ENCODE results near the gene CRMP1. TPM values are rescaled to one million over a fixed set of nuclear protein-coding genes. Genes with fewer than 3 reads are reported as not detected.

The CRMP1 gene
- total RNA-seq, 1 experiment from 2014 or later: not detected

- DNase-seq (ENCODE audit: unreplicated experiment): no peak
- ChIA-PET CTCF (interaction anchor here (1.0 kb wide), 1 partner anchor 803 kb away, joined by 3 read pairs; no protein-coding TSS in a partner anchor), POLR2A (no interaction called here)
- Mint-ChIP-seq H3K27ac (ENCODE audit: low read depth, unreplicated experiment) (no peak overlapping the region), H3K27me3 (ENCODE audit: insufficient read depth, unreplicated experiment) (no peaks in the 10 kb centered on the region), H3K4me1 (ENCODE audit: insufficient read depth, unreplicated experiment) (no peaks in the 10 kb centered on the region), H3K36me3 (ENCODE audit: insufficient read depth, unreplicated experiment) (peaks cover 40% of the 10 kb centered on the region), H3K4me3 (ENCODE audit: unreplicated experiment) (no peak overlapping the region), H3K9me3 (ENCODE audit: unreplicated experiment) (no peaks in the 10 kb centered on the region)
- no TSS peak for BruUV-seq (replicated peaks)
- no peak for TF ChIP-seq CTCF (IDR thresholded peaks at IDR 0.05; ENCODE audit: unreplicated experiment)
- intact Hi-C loops (cut with micrococcal nuclease): no loop called here
Observed at GRCh38 chr4:5800496-5800895, 92.4 kb downstream of the CRMP1 start.

- CTCF ChIA-PET: no interaction called here
- H3K36me3 Mint-ChIP-seq (ENCODE audit: insufficient read depth, unreplicated experiment): peaks cover 44% of the 10 kb centered on the region
- H3K4me1 Mint-ChIP-seq (ENCODE audit: insufficient read depth, unreplicated experiment): no peaks in the 10 kb centered on the region
- intact Hi-C loops (cut with micrococcal nuclease): loop anchor here (10.0 kb wide), 1 partner anchor 1315 kb away; no protein-coding TSS in a partner anchor
- no peak overlapping the region for H3K27ac Mint-ChIP-seq (ENCODE audit: low read depth, unreplicated experiment)
- no TSS peak for BruUV-seq (replicated peaks)
- no peaks in the 10 kb centered on the region for H3K9me3 Mint-ChIP-seq (ENCODE audit: unreplicated experiment)
- no peak for TF ChIP-seq CTCF (IDR thresholded peaks at IDR 0.05; ENCODE audit: unreplicated experiment)
- no peak overlapping the region for H3K4me3 Mint-ChIP-seq (ENCODE audit: unreplicated experiment)
- DNase-seq (ENCODE audit: unreplicated experiment): no peak
- POLR2A ChIA-PET: no interaction called here
- H3K27me3 Mint-ChIP-seq (ENCODE audit: insufficient read depth, unreplicated experiment): no peaks in the 10 kb centered on the region
Observed at GRCh38 chr4:5799406-5799805, 93.5 kb downstream of the CRMP1 start.

- H3K9me3 Mint-ChIP-seq (ENCODE audit: unreplicated experiment): no peaks in the 10 kb centered on the region
- H3K27ac Mint-ChIP-seq (ENCODE audit: low read depth, unreplicated experiment): no peak overlapping the region
- no peak for DNase-seq (ENCODE audit: unreplicated experiment)
- ChIA-PET CTCF (no interaction called here), POLR2A (no interaction called here)
- no peak overlapping the region for H3K4me3 Mint-ChIP-seq (ENCODE audit: unreplicated experiment)
- no peaks in the 10 kb centered on the region for H3K4me1 Mint-ChIP-seq (ENCODE audit: insufficient read depth, unreplicated experiment)
- H3K27me3 Mint-ChIP-seq (ENCODE audit: insufficient read depth, unreplicated experiment): no peaks in the 10 kb centered on the region
- BruUV-seq (replicated peaks): no TSS peak
- intact Hi-C loops (cut with micrococcal nuclease): loop anchor here (10.0 kb wide), 1 partner anchor 1314 kb away; no protein-coding TSS in a partner anchor
- TF ChIP-seq CTCF (IDR thresholded peaks at IDR 0.05; ENCODE audit: unreplicated experiment): no peak
- H3K36me3 Mint-ChIP-seq (ENCODE audit: insufficient read depth, unreplicated experiment): peaks cover 46% of the 10 kb centered on the region
Observed at GRCh38 chr4:5798946-5799345, 93.9 kb downstream of the CRMP1 start.

DNA sequence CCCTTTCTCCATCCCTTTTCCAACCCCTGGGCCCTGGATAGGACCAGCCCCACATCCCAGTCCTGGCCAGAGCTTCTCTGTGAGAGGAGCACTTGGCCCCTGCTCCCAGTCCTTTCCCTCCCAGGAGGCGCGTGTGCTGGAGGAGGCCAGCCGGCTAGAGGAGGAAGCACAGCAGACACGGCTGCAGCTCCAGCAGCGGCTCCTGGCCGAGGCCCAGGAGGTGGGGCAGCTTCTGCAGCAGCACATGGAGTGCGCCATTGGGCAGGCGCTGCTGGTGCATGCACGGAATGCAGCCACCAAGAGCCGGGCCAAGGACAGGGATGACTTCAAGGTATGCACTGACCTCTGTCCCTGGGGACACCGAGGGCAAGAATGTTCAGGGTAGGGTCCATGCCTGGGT is 94.4 kb downstream of the CRMP1 start:
- H3K36me3 Mint-ChIP-seq (ENCODE audit: insufficient read depth, unreplicated experiment): peaks cover 46% of the 10 kb centered on the region
- ChIA-PET POLR2A (no interaction called here), CTCF (no interaction called here)
- H3K27ac Mint-ChIP-seq (ENCODE audit: low read depth, unreplicated experiment): no peak overlapping the region
- no peak for TF ChIP-seq CTCF (IDR thresholded peaks at IDR 0.05; ENCODE audit: unreplicated experiment)
- intact Hi-C loops (cut with micrococcal nuclease): loop anchor here (10.0 kb wide), 1 partner anchor 1314 kb away; no protein-coding TSS in a partner anchor
- H3K4me3 Mint-ChIP-seq (ENCODE audit: unreplicated experiment): no peak overlapping the region
- BruUV-seq (replicated peaks): no TSS peak
- H3K27me3 Mint-ChIP-seq (ENCODE audit: insufficient read depth, unreplicated experiment): no peaks in the 10 kb centered on the region
- no peaks in the 10 kb centered on the region for H3K4me1 Mint-ChIP-seq (ENCODE audit: insufficient read depth, unreplicated experiment)
- H3K9me3 Mint-ChIP-seq (ENCODE audit: unreplicated experiment): no peaks in the 10 kb centered on the region
- DNase-seq (ENCODE audit: unreplicated experiment): no peak

All from MCF 10A (cell line).